ENCODE data around the gene RP9.

RP9 gene

GRCh38 chr7:33061282-33061937 is 47.8 kb downstream of the RP9 start:
- no peak for DNase-seq

- no peak for DNase-seq
Measured at GRCh38 chr7:33059635-33060034, 49.6 kb downstream of the RP9 start.

- DNase-seq = no peak
Measured at GRCh38 chr7:33055158-33055557, 54.0 kb downstream of the RP9 start.

GRCh38 chr7:33054261-33054964 is 54.8 kb downstream of the RP9 start:
- no peak for DNase-seq

- no peak for DNase-seq
Measured at GRCh38 chr7:33053721-33054120, 55.5 kb downstream of the RP9 start.

- no peak for DNase-seq
Measured at GRCh38 chr7:33050535-33051318, 58.5 kb downstream of the RP9 start.

GRCh38 chr7:33048704-33049103 is 60.5 kb downstream of the RP9 start:
- DNase-seq = no peak

- no peak for DNase-seq
Measured at GRCh38 chr7:33048257-33048656, 60.9 kb downstream of the RP9 start.

- DNase-seq = no peak
Measured at GRCh38 chr7:33044986-33045385, 64.2 kb downstream of the RP9 start.

Measured in stimulated activated CD4-positive, alpha-beta T cell treated with anti-CD3 and anti-CD28 coated beads, Interleukin-12 subunit alpha, Interleukin-12 subunit beta, amount 100 ng/mL, for 4 hours (primary cell).